GM19372 (cell line): ENCODE data around the gene IFITM5.
"Not testable (repeated sequence)": the region's sequence is repeated elsewhere in the genome, so short reads cannot be mapped to it uniquely, and the experiment has no call there.

Experiments used
- ATAC-seq: cut with Tn5 transposase; IDR thresholded peaks from one replicate; pipeline ENCODE4 v1.9.1; 2021; ENCODE audit warnings: mild to moderate bottlenecking, low read depth, moderate library complexity; ENCODE audit not compliant: unreplicated experiment

IFITM5 gene

GRCh38 chr11:328516-329100 is 29.3 kb upstream of the IFITM5 start:
- not testable (repeated sequence) for ATAC-seq

- no peak for ATAC-seq
Observed at GRCh38 chr11:328012-328411, 28.7 kb upstream of the IFITM5 start.

GRCh38 chr11:327581-327923 is 28.2 kb upstream of the IFITM5 start:
- no peak for ATAC-seq

GRCh38 chr11:326842-327580 is 27.7 kb upstream of the IFITM5 start:
- peak; percentile 56 for ATAC-seq

- ATAC-seq = peak; percentile 16
Observed at GRCh38 chr11:326592-326841, 27.2 kb upstream of the IFITM5 start.

- ATAC-seq = no peak
Observed at GRCh38 chr11:325796-326591, 26.7 kb upstream of the IFITM5 start.

GRCh38 chr11:324593-325517 is 25.5 kb upstream of the IFITM5 start:
- not testable (repeated sequence) for ATAC-seq

- ATAC-seq = no peak
Observed at GRCh38 chr11:324156-324555, 24.8 kb upstream of the IFITM5 start.

GRCh38 chr11:319888-320273 is 20.6 kb upstream of the IFITM5 start:
- not testable (repeated sequence) for ATAC-seq

- ATAC-seq = not testable (repeated sequence)
Observed at GRCh38 chr11:319121-319887, 20.0 kb upstream of the IFITM5 start.

GRCh38 chr11:318405-319120 is 19.2 kb upstream of the IFITM5 start:
- ATAC-seq = not testable (repeated sequence)

GRCh38 chr11:317668-318404 is 18.5 kb upstream of the IFITM5 start:
- not testable (repeated sequence) for ATAC-seq

GRCh38 chr11:316891-317301 is 17.6 kb upstream of the IFITM5 start:
- no peak for ATAC-seq

- no peak for ATAC-seq
Observed at GRCh38 chr11:316031-316701, 16.8 kb upstream of the IFITM5 start.

- no peak for ATAC-seq
Observed at GRCh38 chr11:315516-315994, 16.2 kb upstream of the IFITM5 start.

GRCh38 chr11:315051-315481 is 15.7 kb upstream of the IFITM5 start:
- no peak for ATAC-seq

- ATAC-seq = not testable (repeated sequence)
Observed at GRCh38 chr11:314554-314875, 15.2 kb upstream of the IFITM5 start.
